HG03575 (cell line): Measurements from ENCODE around the gene CDC25A.

ENCODE experiments used
- ATAC-seq: cut with Tn5 transposase; IDR thresholded peaks from one replicate; pipeline ENCODE4 v1.9.1; 2021; ENCODE audit not compliant: unreplicated experiment, insufficient number of reproducible peaks, low FRiP score; ENCODE audit errors: extremely low read depth

The CDC25A gene

DNA sequence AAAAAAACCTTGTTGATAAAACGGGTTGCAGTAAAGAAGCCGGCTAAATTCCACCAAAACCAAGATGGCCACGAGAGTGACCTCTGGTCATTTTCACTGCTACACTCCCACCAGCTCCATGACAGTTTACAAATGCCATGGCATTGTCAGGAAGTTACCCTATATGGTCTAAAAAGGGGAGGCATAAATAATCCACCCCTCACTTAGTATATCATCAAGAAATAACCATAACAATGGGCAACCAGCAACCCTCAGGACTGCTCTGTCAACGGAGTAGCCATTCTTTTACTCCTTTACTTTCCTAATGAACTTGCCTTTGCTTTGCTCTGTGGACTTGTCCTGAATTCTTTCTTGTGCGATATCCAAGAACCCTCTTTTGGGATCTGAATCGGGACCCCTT lies 14.4 kb upstream of the CDC25A start:
- ATAC-seq = no peak

DNA sequence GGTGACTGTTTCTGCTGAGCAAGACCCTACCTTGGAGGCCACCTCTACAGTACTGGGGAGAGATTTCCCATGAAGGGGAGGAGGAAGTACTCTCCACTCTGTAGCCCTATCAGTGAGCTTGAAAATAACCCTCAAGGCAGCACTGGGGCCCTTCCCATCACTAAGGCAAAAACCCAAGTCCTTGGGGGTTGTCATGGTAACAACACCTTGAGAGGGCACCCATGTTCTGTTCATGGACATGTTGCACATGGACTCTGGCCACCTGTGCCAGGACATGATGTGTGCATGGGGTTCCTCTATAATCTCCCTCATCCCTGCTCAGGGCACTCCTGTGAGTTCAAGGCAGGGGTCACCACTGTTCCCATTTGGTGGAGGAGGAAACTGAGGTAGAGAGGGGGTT lies 10.9 kb upstream of the CDC25A start:
- no peak for ATAC-seq

DNA sequence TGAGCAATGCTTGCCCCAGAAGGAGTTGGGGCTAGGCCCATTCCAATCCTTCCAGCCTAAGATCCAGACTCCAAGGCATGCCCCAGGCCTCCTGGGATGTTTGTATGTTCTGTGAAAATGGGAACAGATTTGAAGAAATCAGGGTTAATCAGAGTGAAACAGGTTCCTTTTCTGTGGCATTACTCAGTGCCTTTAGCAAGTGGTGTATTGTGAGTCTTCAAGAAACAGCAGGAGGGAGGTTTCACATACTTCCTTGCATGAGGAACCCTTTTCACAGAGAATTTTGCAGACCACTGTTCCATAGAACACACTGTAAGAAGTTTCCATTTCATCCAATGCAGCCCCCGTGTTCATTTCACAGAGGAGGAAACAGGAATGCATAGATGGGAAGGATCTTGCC lies 8.4 kb upstream of the CDC25A start:
- ATAC-seq = no peak

DNA sequence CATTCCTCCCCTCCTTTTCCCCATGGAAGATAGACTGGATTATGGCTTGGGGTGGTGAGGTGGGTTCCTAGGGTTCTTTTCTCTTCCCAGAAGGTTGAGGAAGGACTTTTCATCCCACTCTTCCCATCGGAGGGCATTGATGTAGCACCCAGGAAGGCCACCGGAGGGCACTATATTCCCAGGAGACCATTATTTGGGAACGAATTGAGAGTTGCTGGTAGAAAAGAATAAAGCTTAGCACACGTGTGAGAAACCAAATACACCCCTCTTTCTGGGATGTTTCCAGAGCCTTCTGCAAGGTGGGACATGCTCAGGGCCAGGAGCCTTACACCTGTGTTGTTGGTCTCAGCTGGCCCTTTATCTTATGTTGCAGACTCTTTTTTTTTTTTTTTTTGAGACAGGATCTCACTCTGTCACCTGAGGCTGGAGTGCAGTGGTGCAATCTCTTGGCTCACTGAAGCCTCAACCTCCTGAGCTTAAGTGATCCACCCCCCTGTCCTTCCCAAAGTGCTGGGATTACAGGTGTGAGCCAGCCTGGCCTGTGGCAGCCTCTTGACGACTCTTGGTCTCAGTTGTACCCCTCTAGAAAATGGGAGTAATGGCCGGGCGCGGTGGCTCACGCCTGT lies 6.3 kb upstream of the CDC25A start:
- ATAC-seq = no peak

DNA sequence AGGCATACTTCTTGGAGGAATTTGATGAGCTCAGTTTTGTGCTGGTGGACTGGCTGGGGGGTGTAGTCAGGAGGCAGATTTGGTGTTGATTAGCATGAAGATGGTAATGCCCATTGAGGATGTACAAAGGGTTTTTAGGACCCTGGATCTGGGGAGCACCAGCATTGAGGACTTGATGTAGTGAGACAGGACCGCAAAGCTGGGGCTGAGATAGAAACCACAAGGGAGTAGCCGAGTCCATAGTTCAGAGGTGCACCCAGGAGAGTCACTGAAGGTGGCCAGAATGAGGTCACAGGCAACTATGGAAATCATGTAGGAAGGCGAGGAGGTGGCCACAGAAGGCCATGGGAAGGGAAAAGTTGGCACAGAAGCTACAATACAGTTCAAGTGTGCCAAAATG lies 2.7 kb upstream of the CDC25A start:
- ATAC-seq = no peak

DNA sequence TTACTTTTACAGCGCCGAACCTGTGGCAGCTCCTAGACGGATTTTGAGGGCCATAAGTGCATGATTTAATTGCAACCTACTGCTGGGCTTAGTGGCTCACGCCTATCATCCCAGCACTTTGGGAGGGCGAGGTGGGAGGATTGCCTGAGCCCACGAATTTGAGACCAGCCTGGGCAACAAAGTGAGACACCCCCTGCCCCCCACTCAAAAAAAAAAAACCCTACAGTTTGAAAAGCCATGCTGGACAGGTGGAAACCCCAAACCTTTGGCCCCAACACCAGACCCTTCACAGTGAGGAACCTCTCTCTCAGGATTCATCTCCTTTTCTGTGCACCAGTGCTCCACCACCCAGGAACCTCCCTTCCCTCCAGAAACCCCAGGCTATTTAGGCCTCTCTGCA lies 1.1 kb upstream of the CDC25A start:
- ATAC-seq = no peak

DNA sequence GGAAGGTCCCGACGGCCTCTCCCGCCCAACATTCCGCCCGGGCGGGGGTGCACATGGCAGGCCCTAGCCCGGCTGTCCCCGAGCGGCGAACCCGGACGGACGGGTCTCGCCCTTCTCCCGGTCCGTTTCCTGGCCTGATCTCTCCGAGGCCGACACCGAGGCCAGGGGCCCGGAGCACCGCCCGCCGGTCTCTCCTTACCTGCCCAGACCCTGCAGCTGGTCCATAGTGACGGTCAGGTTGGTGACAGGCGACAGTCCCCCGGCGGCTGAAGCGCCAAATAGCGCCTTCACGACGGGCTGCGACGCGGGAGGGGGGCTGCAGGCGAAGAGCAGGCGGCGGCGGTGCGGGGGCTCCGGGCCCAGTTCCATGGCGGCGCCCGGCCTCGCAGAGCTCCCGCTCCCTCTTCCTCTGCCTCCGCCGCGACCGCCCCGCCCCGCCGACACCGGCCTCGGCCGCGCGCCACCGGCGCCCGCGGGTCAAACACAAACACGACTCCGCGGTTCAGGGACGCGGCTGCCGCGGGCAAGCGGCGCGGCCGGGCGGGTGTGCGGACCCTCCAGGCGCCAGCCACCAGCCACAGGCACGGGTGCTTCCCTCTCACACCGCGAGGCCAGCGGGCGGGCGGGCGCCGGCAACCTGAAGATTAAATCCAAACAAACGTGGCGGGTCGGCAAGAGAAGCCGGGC lies 495 bp downstream of the CDC25A start:
- no peak for ATAC-seq

DNA sequence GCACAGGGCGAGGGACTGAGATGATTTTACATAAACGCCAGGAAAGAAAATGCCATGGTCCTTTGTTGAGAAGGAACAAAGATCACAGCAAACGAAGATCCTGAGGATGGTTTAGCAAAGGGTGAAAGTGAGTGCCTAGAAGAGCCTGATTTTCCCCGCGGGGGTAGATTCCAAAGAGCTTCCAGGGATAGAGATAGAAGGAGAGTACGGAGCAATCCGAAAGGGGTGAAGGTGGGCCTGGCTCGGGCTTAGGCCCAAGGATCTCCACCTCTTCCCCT lies 977 bp downstream of the CDC25A start:
- no peak for ATAC-seq

DNA sequence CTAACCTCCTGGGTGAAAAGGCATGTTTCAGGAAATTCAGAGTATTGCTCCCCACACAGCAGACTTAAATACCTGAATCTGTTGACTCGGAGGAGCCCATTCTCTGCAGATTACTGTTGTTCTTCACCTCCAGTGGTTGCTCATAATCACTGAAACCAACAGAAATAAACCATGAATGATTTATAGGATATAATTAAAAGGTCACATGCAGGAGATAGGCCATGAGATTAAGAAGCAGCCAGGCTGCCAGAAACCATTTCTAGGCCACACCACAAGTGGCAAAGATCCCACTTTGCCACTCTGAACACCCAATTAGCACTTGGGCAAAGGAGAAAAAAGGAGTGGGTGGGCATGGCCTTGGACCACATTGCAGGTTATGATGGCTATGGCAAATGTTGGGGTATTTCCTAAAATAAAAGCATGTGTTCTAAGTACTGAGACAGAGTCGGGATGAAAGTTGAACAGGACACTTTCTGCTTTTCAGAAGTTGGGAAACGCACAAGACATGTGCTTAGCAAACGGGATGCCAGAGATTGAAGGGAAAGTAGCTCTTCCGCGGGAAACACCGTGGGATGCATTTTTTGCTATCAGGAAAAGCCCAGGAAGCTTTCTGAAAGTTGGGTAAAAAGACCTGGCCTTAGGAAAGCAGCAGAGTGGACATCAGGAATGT lies 1.5 kb downstream of the CDC25A start:
- no peak for ATAC-seq

DNA sequence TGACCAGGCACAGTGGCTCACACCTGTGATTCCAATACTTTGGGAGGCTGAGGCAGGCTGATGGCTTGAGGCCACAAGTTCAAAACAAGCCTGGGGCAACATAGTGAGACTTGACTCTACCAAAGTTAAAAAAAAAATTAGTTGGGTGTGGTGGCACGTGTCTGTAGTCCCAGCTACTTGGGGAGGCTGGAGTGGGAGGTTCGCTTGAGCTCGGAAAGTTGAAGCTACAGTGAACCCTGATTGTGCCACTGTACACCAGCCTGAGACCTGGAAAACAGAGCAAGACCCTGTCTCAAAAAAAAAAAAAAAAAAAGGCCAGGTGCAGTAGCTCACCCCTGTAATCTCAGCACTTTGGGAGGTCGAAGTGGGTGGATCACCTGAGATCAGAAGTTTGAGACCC lies 3.1 kb downstream of the CDC25A start:
- no peak for ATAC-seq

DNA sequence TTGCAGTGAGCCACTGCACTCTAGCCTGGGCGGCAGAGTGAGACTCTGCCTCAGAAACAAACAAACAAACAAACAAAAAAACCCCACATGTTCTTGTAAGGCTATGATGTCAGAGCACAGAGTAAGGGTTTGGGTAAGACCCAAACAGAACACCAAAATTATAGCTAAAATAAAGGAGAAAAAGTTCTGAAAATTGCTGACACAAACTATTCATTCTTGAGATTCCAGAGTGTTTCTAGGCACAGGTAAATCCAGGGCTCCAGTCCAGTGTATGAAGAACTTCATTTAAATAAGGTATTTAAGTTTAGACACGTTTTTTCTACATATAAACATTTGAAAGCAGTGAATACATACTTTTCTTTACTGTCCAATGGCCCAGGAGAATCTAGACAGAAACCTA lies 3.9 kb downstream of the CDC25A start:
- ATAC-seq = no peak

DNA sequence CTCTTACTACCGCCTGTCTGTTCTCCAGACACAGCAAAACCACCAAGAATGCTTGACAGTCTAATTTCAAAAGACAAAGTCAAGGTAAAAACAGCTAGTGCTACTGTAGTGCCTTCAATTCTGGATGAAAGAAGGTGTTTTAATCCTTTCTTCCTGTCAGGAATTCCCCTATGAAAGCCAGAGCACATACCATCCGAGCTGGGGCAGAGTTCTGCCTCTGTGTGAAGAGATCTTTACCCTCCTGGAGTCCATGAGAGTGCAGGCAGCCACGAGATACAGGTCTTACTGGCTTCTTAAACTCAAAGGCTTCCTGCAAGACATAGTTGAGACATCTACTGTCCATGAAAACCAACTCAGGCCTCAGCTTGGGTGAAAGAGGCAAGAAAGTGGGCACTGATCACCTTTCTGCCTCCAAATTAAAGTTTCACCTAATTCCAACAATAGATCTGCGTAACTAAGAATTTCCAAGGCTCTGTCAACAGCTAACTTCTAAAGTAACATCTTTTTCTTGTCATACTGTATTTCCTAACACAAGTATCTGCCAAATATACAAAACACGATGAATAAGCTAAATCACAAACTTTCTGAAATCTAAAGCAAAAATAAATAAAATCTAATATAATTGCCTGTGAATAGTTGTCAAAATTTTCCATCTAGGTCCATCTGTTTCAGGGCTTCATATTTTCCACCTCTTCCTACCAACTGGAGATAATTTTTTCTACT lies 7.5 kb downstream of the CDC25A start:
- no peak for ATAC-seq

DNA sequence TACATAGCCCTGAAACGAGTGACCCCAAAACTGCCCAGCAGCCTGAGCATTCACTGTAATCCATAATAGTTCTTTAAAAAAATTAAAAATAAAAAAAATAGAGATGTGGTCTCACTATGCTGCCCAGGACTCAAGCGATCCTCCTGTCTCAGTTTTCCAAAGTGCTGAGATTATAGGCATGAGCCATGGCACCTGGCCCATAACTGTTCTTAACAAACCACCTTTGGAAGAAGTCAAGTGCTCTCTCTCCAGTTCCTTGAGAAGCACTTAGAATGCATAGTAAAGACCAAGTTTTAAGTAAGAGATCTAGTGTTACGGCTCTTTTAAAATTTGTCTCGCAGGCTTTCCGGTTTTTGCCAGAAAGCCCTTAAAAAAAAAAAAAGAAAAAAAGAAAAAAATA lies 8.2 kb downstream of the CDC25A start:
- no peak for ATAC-seq

DNA sequence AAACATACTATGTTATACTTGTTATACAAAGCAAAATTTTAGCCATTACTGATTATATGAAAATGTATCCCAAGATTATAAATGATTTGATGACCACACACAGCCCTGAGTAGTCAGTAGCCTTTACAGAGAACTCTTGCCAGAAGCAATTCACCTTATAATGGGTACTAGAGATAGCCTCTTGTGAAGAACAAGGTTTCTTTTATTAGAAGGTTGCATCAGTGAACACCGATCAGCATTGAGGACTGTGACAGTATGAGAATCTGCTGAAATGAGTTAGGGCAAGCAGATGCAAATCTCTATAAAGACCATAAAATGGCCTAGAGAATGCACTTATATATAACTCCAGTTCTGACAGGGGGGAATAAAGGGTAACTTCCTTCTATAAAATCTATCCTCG lies 10.1 kb downstream of the CDC25A start:
- no peak for ATAC-seq

DNA sequence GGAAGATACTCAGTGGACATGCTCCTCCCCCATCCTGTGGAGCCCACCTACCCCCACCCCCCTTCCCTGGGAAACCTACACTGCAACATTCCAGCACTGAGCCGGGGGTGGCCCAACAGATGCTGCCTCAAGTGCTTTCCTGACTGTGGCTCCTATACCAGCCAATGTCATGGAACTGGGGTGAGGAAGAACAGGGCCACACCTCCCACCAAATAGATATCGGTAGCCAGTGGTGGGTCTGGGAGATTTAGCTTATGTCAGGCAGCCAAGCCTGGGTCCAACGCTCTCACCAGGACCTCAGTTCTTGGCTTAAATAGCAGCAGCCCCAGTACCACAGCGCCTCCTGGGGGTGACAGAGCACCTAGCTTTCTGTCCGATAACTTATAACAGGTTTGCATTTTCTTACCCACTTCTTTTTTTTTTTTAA lies 30.3 kb downstream of the CDC25A start:
- ATAC-seq = no peak

DNA sequence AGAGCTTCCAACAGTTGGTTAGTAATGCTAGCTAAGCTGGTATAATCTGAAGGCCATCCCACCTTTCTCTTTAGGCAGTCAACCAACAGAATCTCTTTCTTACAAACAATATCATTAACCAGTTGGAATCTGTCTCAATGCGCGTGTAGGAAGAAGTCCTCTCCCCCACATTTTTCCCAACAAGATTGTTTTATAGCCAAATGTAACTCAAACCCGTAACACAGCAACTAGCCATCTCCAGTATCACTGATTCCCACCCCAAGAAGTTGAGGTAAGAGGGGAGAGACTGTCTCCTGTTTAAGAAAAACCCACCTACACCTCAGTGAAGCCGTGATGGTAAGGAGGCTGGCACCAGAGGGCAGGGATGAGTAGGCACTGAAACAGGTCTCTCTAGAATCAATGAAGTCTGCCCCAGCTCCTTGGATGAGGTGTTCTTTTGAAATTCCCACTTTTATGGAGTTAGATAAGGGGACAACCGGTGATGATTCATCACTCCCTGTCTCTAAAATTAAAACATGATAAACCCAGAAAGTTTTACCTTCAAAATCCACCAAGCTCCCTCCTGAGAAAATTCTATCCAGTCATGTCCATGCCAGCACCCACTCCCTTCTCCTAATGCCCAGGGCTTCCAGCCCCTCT lies 30.9 kb downstream of the CDC25A start:
- ATAC-seq = no peak

DNA sequence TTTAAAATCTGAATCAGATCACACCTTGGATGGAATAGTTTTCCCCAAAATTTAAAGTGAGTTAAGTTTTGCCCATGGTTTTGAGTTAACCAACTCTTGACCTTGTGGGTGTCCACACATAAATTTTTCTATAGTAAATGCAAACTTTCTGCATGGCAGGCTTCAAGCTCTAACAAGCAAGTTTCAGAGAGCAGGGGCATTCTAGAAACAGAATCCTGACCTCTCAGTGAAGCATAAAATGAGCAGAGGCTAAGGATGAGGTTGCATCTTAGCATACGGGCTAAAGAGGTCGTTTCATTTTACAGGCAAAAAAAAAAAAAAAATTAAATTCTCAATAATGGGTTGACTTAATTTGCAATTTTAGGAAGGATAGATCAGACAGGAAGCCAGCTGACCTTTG lies 32.1 kb downstream of the CDC25A start:
- ATAC-seq = no peak

DNA sequence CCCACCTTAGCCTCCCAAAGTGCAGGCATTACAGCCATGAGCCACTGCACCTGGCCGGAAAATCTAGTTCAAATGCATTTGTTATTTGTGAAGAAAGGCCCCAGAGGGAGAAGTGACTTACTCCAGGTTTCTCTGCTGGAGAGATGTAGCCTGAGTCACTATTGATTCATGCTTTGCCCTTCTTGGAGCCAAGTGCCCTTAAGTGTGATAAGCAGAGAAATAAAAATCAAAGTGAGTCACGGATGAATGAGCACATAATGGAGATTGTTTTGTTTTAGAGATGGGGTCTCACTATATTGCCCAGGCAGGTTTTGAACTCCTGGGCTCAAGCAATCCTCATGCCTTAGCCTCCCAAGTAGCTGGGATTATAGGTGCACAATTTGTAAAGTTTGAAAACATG lies 33.1 kb downstream of the CDC25A start:
- no peak for ATAC-seq

DNA sequence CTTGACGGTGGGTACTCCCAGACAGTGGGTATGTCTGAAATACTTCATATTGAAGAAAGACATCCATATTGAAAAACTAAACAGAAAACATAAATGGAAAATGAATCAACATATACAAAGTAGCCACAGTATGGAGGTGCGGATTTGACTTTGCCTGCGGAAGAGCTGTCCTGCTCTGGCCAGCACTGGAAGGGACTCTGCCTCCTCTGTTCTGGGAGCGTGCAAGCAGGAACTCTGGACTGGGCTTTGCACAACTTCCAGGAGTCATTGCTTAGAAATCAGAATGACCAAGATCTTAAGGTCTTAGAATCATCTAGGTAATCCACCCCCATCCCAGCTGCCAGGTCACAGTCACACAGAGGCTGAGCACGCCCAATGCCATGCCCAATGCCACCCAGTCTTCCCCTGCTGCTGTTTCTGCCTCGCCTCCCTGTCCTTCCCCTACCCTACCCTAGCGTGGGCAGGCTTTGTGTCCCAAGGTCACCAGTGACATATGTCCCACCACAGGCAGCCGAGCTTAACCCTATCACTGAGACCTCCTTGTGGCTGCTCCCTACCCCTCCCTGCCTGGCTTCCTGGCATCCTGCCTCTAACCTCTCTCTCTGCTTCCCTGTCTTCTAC lies 36.3 kb downstream of the CDC25A start:
- no peak for ATAC-seq
